Astrocyte (in vitro differentiated cells and primary cell): ENCODE data around the gene TTC31.

Experiments
- CTCF ChIP-seq: IDR thresholded peaks from 2 replicates; pipeline ENCODE4 v1.5.1; 2011; ENCODE audit warnings: low read depth, mild to moderate bottlenecking, inconsistent platforms, low read length, moderate library complexity; ENCODE audit not compliant: insufficient read depth
- EZH2 ChIP-seq: IDR thresholded peaks from 2 replicates; pipeline ENCODE4 v1.6.1; 2012; ENCODE audit warnings: mild to moderate bottlenecking, low read length, inconsistent platforms; ENCODE audit not compliant: insufficient read depth

GRCh38 chr2:74474899-74475298 is 8.0 kb upstream of the TTC31 start:
- no peak for TF ChIP-seq CTCF
- no peak for TF ChIP-seq EZH2
